HepG2 (cell line): ENCODE measurements around the gene GRB2. TPM values are rescaled to one million over a fixed set of nuclear protein-coding genes. Genes with fewer than 3 reads are reported as not detected.
A peak's percentile ranks its signal among the peaks of the same experiment; 100 is the strongest.
"Not testable (repeated sequence)": the region's sequence is repeated elsewhere in the genome, so short reads cannot be mapped to it uniquely, and the experiment has no call there.

Experiments used
- ADNP ChIP-seq: sonication (generic); formaldehyde crosslinking; IDR thresholded peaks from 2 replicates; pipeline ENCODE4 v1.4.0; 2020; ENCODE audit warnings: missing genetic modification reagents
- CEBPB ChIP-seq: IDR thresholded peaks from 2 replicates; pipeline ENCODE4 v1.6.1; 2011; ENCODE audit warnings: low read depth, low read length, improper control_type of control experiment, borderline replicate concordance
- CEBPG ChIP-seq: IDR thresholded peaks from 2 replicates; pipeline ENCODE4 v1.6.1; 2016
- FOXA3 ChIP-seq: IDR thresholded peaks from 2 replicates; pipeline ENCODE4 v1.6.1; 2016; ENCODE audit warnings: missing genetic modification reagents, missing compliant biosample characterization
- GATAD2A ChIP-seq: IDR thresholded peaks from 2 replicates; pipeline ENCODE4 v1.6.1; 2016
- HDAC1 ChIP-seq: sonication (generic); formaldehyde crosslinking; IDR thresholded peaks from 2 replicates; pipeline ENCODE4 v1.5.1; 2020; ENCODE audit warnings: mild to moderate bottlenecking, missing genetic modification reagents
- NFKB2 ChIP-seq: sonication (generic); formaldehyde crosslinking; IDR thresholded peaks from 2 replicates; pipeline ENCODE4 v1.4.0; 2020; ENCODE audit warnings: missing genetic modification reagents, borderline replicate concordance
- NR2F6 ChIP-seq, 2 experiments: IDR thresholded peaks; 2 replicates each; pipeline ENCODE4 v1.6.1; 2016; ENCODE audit warnings: antibody characterized with exemption in 1 of 2, mild to moderate bottlenecking in 1 of 2
- PHF21A ChIP-seq: sonication (generic); formaldehyde crosslinking; IDR thresholded peaks from 2 replicates; pipeline ENCODE4 v1.5.0; 2020; ENCODE audit warnings: mild to moderate bottlenecking, missing genetic modification reagents
- PPARG ChIP-seq: conservative IDR thresholded peaks from 2 replicates; pipeline ENCODE4 v1.6.1; 2016; ENCODE audit warnings: missing biosample characterization, missing genetic modification reagents
- SMAD3 ChIP-seq: sonication (generic); formaldehyde crosslinking; IDR thresholded peaks from 2 replicates; pipeline ENCODE4 v1.4.0; 2020; ENCODE audit warnings: missing genetic modification reagents
- ZMYM3 ChIP-seq: sonication (generic); formaldehyde crosslinking; IDR thresholded peaks from 2 replicates; pipeline ENCODE4 v1.5.1; 2020; ENCODE audit warnings: mild to moderate bottlenecking, missing genetic modification reagents
- ZNF124 ChIP-seq: sonication (generic); formaldehyde crosslinking; IDR thresholded peaks from 2 replicates; pipeline ENCODE4 v1.4.0; 2020; ENCODE audit warnings: missing genetic modification reagents
- ZNF292 ChIP-seq: sonication (generic); formaldehyde crosslinking; IDR thresholded peaks from 2 replicates; pipeline ENCODE4 v1.8.1; 2022; ENCODE audit warnings: mild to moderate bottlenecking, low read depth, missing genetic modification reagents, borderline replicate concordance
- ZNF430 ChIP-seq: sonication (generic); formaldehyde crosslinking; IDR thresholded peaks from 2 replicates; pipeline ENCODE4 v1.9.0; 2021; ENCODE audit warnings: mild to moderate bottlenecking, missing genetic modification reagents
- ZNF460 ChIP-seq: sonication (generic); formaldehyde crosslinking; IDR thresholded peaks from 2 replicates; pipeline ENCODE4 v1.5.1; 2020; ENCODE audit warnings: missing genetic modification reagents, mild to moderate bottlenecking, borderline replicate concordance
- ZNF546 ChIP-seq: sonication (generic); formaldehyde crosslinking; conservative IDR thresholded peaks from 2 replicates; pipeline ENCODE4 v1.8.1; 2023; ENCODE audit warnings: mild to moderate bottlenecking, missing genetic modification reagents
- ZNF563 ChIP-seq: sonication (generic); formaldehyde crosslinking; IDR thresholded peaks from 2 replicates; pipeline ENCODE4 v1.8.0; 2022; ENCODE audit warnings: mild to moderate bottlenecking, moderate library complexity, missing genetic modification reagents
- ZNF747 ChIP-seq: sonication (generic); formaldehyde crosslinking; IDR thresholded peaks from 2 replicates; pipeline ENCODE4 v1.8.1; 2023; ENCODE audit warnings: missing genetic modification reagents, mild to moderate bottlenecking, borderline replicate concordance
- polyA plus RNA-seq, 8 experiments: library from polyadenylated mRNA; depleted of rRNA in 3 of 8; stranded (reverse) in 7 of 8; unstranded in 1 of 8; fragments of >200 nt; fragmentation: Illumina TruSeq in 4 of 8; extraction: Trizol in 4 of 8; gene quantifications; 2 replicates each; pipeline versions ENCODE4 v1.2.1 to v1.2.3, GENCODE V29; 2011 to 2016; ENCODE audit warnings: low read depth in 4 of 8, missing spikeins in 1 of 8, mixed read lengths in 1 of 8; ENCODE audit not compliant: insufficient read depth in 1 of 8
- total RNA-seq, 5 experiments: library from RNA; depleted of rRNA; stranded (reverse); fragments of >200 nt; fragmentation: Illumina TruSeq; extraction: Trizol; gene quantifications; 2 replicates each; pipeline ENCODE4 v1.2.3, GENCODE V29; 2016; ENCODE audit warnings: low read depth in 1 of 5
- TF ChIP-seq, protein P1 (sequence below): sonication (generic); formaldehyde crosslinking; IDR thresholded peaks from 2 replicates; pipeline ENCODE4 v1.5.1; 2020; ENCODE audit warnings: mild to moderate bottlenecking, missing genetic modification reagents, moderate library complexity
- TF ChIP-seq, protein P2 (sequence below): sonication (generic); formaldehyde crosslinking; IDR thresholded peaks from 2 replicates; pipeline ENCODE4 v1.4.0; 2020; ENCODE audit warnings: missing genetic modification reagents, mild to moderate bottlenecking, borderline replicate concordance
- TF ChIP-seq, protein P3 (sequence below): sonication (generic); formaldehyde crosslinking; IDR thresholded peaks from 2 replicates; pipeline ENCODE4 v1.5.0; 2020; ENCODE audit warnings: mild to moderate bottlenecking, missing genetic modification reagents

GRB2 gene
- total and polyA plus RNA-seq, 2 of the 13 experiments (the other 11 are each of a cell fraction or from before 2014, with no cell fraction given), result 84.6 to 92.3 TPM

- TF ChIP-seq, protein P1, sequence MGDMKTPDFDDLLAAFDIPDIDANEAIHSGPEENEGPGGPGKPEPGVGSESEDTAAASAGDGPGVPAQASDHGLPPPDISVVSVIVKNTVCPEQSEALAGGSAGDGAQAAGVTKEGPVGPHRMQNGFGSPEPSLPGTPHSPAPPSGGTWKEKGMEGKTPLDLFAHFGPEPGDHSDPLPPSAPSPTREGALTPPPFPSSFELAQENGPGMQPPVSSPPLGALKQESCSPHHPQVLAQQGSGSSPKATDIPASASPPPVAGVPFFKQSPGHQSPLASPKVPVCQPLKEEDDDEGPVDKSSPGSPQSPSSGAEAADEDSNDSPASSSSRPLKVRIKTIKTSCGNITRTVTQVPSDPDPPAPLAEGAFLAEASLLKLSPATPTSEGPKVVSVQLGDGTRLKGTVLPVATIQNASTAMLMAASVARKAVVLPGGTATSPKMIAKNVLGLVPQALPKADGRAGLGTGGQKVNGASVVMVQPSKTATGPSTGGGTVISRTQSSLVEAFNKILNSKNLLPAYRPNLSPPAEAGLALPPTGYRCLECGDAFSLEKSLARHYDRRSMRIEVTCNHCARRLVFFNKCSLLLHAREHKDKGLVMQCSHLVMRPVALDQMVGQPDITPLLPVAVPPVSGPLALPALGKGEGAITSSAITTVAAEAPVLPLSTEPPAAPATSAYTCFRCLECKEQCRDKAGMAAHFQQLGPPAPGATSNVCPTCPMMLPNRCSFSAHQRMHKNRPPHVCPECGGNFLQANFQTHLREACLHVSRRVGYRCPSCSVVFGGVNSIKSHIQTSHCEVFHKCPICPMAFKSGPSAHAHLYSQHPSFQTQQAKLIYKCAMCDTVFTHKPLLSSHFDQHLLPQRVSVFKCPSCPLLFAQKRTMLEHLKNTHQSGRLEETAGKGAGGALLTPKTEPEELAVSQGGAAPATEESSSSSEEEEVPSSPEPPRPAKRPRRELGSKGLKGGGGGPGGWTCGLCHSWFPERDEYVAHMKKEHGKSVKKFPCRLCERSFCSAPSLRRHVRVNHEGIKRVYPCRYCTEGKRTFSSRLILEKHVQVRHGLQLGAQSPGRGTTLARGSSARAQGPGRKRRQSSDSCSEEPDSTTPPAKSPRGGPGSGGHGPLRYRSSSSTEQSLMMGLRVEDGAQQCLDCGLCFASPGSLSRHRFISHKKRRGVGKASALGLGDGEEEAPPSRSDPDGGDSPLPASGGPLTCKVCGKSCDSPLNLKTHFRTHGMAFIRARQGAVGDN, result peak; percentile 30
- TF ChIP-seq FOXA3 (CRISPR knock-in tag) (peak; percentile 10; the same call in 1 of the 2 replicates), ZNF546 (CRISPR knock-in tag) (0 out of 2 replicates have a peak, but pooled peaks have one; percentile 51), NR2F6 (CRISPR knock-in tag; IDR thresholded peaks at IDR 0.05) (0 out of 2 replicates have a peak, but pooled peaks have one; percentile 8), ZNF292 (CRISPR knock-in tag) (peak; percentile 60; the same call in 1 of the 2 replicates), ZNF747 (CRISPR knock-in tag) (0 out of 2 replicates have a peak, but pooled peaks have one; percentile 22), ZNF460 (CRISPR knock-in tag) (0 out of 2 replicates have a peak, but pooled peaks have one; percentile 8), HDAC1 (CRISPR knock-in tag) (peak; percentile 46; the same call in 1 of the 2 replicates), SMAD3 (CRISPR knock-in tag) (0 out of 2 replicates have a peak, but pooled peaks have one; percentile 10), GATAD2A (CRISPR knock-in tag) (peak; percentile 35), CEBPB (peak; percentile 87), ZMYM3 (peak; percentile 78), CEBPG (CRISPR knock-in tag) (peak; percentile 93), NFKB2 (CRISPR knock-in tag) (peak; percentile 26; the same call in 1 of the 2 replicates), ADNP (CRISPR knock-in tag) (0 out of 2 replicates have a peak, but pooled peaks have one; percentile 18), PPARG (0 out of 2 replicates have a peak, but pooled peaks have one; percentile 8), PHF21A (CRISPR knock-in tag) (peak; percentile 54), ZNF430 (CRISPR knock-in tag) (0 out of 2 replicates have a peak, but pooled peaks have one; percentile 39), ZNF124 (CRISPR knock-in tag) (0 out of 2 replicates have a peak, but pooled peaks have one; percentile 57), ZNF563 (CRISPR knock-in tag) (0 out of 2 replicates have a peak, but pooled peaks have one; percentile 12)
- TF ChIP-seq NR2F6 (IDR thresholded peaks at IDR 0.05), result not testable (repeated sequence)
- TF ChIP-seq, protein P2, sequence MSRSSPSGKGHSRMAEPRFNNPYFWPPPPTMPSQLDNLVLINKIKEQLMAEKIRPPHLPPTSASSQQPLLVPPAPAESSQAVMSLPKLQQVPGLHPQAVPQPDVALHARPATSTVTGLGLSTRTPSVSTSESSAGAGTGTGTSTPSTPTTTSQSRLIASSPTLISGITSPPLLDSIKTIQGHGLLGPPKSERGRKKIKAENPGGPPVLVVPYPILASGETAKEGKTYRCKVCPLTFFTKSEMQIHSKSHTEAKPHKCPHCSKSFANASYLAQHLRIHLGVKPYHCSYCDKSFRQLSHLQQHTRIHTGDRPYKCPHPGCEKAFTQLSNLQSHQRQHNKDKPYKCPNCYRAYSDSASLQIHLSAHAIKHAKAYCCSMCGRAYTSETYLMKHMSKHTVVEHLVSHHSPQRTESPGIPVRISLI, result peak; percentile 66
- TF ChIP-seq, protein P3, sequence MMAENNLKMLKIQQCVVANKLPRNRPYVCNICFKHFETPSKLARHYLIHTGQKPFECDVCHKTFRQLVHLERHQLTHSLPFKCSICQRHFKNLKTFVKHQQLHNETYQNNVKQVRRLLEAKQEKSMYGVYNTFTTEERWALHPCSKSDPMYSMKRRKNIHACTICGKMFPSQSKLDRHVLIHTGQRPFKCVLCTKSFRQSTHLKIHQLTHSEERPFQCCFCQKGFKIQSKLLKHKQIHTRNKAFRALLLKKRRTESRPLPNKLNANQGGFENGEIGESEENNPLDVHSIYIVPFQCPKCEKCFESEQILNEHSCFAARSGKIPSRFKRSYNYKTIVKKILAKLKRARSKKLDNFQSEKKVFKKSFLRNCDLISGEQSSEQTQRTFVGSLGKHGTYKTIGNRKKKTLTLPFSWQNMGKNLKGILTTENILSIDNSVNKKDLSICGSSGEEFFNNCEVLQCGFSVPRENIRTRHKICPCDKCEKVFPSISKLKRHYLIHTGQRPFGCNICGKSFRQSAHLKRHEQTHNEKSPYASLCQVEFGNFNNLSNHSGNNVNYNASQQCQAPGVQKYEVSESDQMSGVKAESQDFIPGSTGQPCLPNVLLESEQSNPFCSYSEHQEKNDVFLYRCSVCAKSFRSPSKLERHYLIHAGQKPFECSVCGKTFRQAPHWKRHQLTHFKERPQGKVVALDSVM (CRISPR knock-in tag), result peak; percentile 88
These were observed 112.5 kb downstream of the GRB2 start (continued) for GRCh38 chr17:75292810-75293448.
